HEK293T (cell line): ENCODE results near the gene ZNF649.
"Not testable (repeated sequence)": the region's sequence is repeated elsewhere in the genome, so short reads cannot be mapped to it uniquely, and the experiment has no call there.

Experiments
- CTCF ChIA-PET: fragments of 350-600 bp; formaldehyde crosslinking; extraction: SDS; loops from one replicate; lab custom pipeline; 2021; ENCODE audit warnings: antibody characterized with exemption, inconsistent platforms; lab: Yijun Ruan, JAX
- POLR2A ChIA-PET: fragments of 350-600 bp; formaldehyde crosslinking; extraction: SDS; loops from one replicate; lab custom pipeline; 2020; ENCODE audit warnings: antibody characterized with exemption, inconsistent platforms; lab: Yijun Ruan, JAX
- DNase-seq: peaks from one replicate; pipeline ENCODE4 v3.0.0; 2012; ENCODE audit warnings: mixed read lengths; ENCODE audit errors: extremely low spot score
- ARNT ChIP-seq: fragments of 450-650 bp; IDR thresholded peaks from 2 replicates; pipeline ENCODE4 v1.6.1; 2017; ENCODE audit warnings: mild to moderate bottlenecking
- BHLHE40 ChIP-seq: fragments of 450-650 bp; IDR thresholded peaks from 2 replicates; pipeline ENCODE4 v1.6.1; 2016; ENCODE audit warnings: mild to moderate bottlenecking, moderate library complexity, borderline replicate concordance
- CTBP1 ChIP-seq: fragments of 450-650 bp; IDR thresholded peaks from 2 replicates; pipeline ENCODE4 v1.6.1; 2016; ENCODE audit warnings: borderline replicate concordance
- ELF4 ChIP-seq: fragments of 450-650 bp; IDR thresholded peaks from 2 replicates; pipeline ENCODE4 v1.6.1; 2017; ENCODE audit warnings: antibody characterized with exemption
- FOXA1 ChIP-seq: fragments of 450-650 bp; IDR thresholded peaks from 2 replicates; pipeline ENCODE4 v1.6.1; 2016; ENCODE audit warnings: mild to moderate bottlenecking
- FOXK2 ChIP-seq: fragments of 450-650 bp; IDR thresholded peaks from 2 replicates; pipeline ENCODE4 v1.6.1; 2016; ENCODE audit warnings: mild to moderate bottlenecking
- FOXM1 ChIP-seq: fragments of 450-650 bp; IDR thresholded peaks from 2 replicates; pipeline ENCODE4 v1.6.1; 2017; ENCODE audit warnings: mild to moderate bottlenecking, borderline replicate concordance
- HDGF ChIP-seq: fragments of 450-650 bp; IDR thresholded peaks from 2 replicates; pipeline ENCODE4 v1.6.1; 2017; ENCODE audit warnings: antibody characterized with exemption, borderline replicate concordance
- L3MBTL2 ChIP-seq: fragments of 450-650 bp; conservative IDR thresholded peaks from 2 replicates; pipeline ENCODE4 v1.6.1; 2016; ENCODE audit warnings: mild to moderate bottlenecking
- LEF1 ChIP-seq: fragments of 450-650 bp; IDR thresholded peaks from 2 replicates; pipeline ENCODE4 v1.6.1; 2017; ENCODE audit warnings: mild to moderate bottlenecking, borderline replicate concordance
- NFRKB ChIP-seq: fragments of 450-650 bp; IDR thresholded peaks from 2 replicates; pipeline ENCODE4 v1.6.1; 2016; ENCODE audit warnings: mild to moderate bottlenecking, moderate library complexity
- PKNOX1 ChIP-seq: fragments of 450-650 bp; IDR thresholded peaks from 2 replicates; pipeline ENCODE4 v1.6.1; 2016
- SP1 ChIP-seq: fragments of 450-650 bp; IDR thresholded peaks from 2 replicates; pipeline ENCODE4 v1.6.1; 2017
- SUZ12 ChIP-seq: fragments of 450-650 bp; IDR thresholded peaks from 2 replicates; pipeline ENCODE4 v1.6.1; 2016; ENCODE audit warnings: mild to moderate bottlenecking
- TARDBP ChIP-seq: fragments of 450-650 bp; IDR thresholded peaks from 2 replicates; pipeline ENCODE4 v1.6.1; 2016
- ZNF384 ChIP-seq: fragments of 450-650 bp; IDR thresholded peaks from 2 replicates; pipeline ENCODE4 v1.6.1; 2016

The ZNF649 gene

GRCh38 chr19:51915324-51915867 lies 10.6 kb upstream of the ZNF649 start:
- CTCF ChIA-PET: no interaction called here
- POLR2A ChIA-PET: no interaction called here
- TF ChIP-seq ZNF384 (no peak), NFRKB (no peak), PKNOX1 (no peak), BHLHE40 (no peak), FOXA1 (no peak), HDGF (no peak), FOXM1 (no peak), SUZ12 (no peak), ELF4 (no peak), CTBP1 (no peak), ARNT (no peak), L3MBTL2 (no peak), FOXK2 (no peak), LEF1 (no peak), SP1 (no peak), TARDBP (no peak)
- no peak for DNase-seq

GRCh38 chr19:51907981-51908380 lies 3.2 kb upstream of the ZNF649 start:
- DNase-seq, POLR2A ChIA-PET, CTCF ChIA-PET: not testable (repeated sequence)

GRCh38 chr19:51906108-51906507 lies 1.3 kb upstream of the ZNF649 start:
- CTCF ChIA-PET, POLR2A ChIA-PET, DNase-seq: not testable (repeated sequence)

DNA sequence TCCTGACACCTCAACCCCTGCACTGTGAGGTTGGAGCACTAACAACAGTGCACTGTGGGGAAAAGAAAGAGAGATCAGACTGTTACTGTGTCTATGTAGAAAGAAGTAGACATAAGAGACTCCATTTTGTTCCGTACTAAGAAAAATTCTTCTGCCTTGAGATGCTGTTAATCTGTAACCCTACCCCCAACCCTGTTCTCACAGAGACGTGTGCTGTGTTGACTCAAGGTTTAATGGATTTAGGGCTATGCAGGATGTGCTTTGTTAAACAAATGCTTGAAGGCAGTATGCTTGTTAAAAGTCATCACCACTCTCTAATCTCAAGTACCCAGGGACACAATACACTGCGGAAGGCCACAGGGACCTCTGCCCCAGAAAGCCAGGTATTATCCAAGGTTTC lies 822 bp upstream of the ZNF649 start:
- POLR2A ChIA-PET, DNase-seq, CTCF ChIA-PET: not testable (repeated sequence)

DNA sequence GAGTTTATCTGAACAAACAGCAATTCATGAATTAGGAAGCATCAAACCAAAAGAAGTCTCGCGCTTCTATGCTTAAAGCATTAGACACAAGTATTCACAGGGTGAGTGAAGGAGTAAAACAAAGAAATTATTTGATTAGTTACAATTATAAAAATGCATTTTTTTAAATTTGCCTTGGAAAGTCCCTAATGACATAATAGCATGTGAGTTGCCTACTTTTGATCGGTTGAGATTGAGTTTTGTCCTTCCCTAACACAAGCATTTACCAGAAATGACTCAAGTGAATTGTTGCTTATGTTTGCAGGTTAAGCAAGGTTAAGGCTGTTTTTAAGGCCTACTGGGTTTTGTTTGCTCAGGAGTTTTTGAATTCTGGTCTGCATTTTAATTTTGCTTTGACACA lies 389 bp upstream of the ZNF649 start:
- POLR2A ChIA-PET: no interaction called here
- DNase-seq: no peak
- CTCF ChIA-PET: no interaction called here
- TF ChIP-seq SUZ12 (no peak), L3MBTL2 (no peak), FOXK2 (no peak), ARNT (no peak), TARDBP (no peak), FOXA1 (no peak), NFRKB (no peak), BHLHE40 (no peak), HDGF (no peak), LEF1 (no peak), SP1 (no peak), ELF4 (no peak)

GRCh38 chr19:51903192-51903591 lies 1.6 kb downstream of the ZNF649 start:
- CTCF ChIA-PET: no interaction called here

GRCh38 chr19:51901860-51902259 lies 3.0 kb downstream of the ZNF649 start:
- no peak for TF ChIP-seq FOXA1
- DNase-seq: no peak
- ChIA-PET POLR2A (no interaction called here), CTCF (no interaction called here)

More at GRCh38 chr19:51903192-51903591, 1.6 kb downstream of the ZNF649 start:
- POLR2A ChIA-PET: no interaction called here
- no peak for DNase-seq
- TF ChIP-seq BHLHE40: no peak
- no peak for TF ChIP-seq TARDBP
- TF ChIP-seq FOXA1: no peak
- TF ChIP-seq SP1: no peak
- TF ChIP-seq NFRKB: no peak
- TF ChIP-seq HDGF: no peak
- TF ChIP-seq ELF4: no peak
- TF ChIP-seq L3MBTL2: no peak
- no peak for TF ChIP-seq ZNF384
- no peak for TF ChIP-seq ARNT
- TF ChIP-seq SUZ12: no peak
- no peak for TF ChIP-seq PKNOX1
- TF ChIP-seq LEF1: no peak
- TF ChIP-seq FOXK2: no peak

DNA sequence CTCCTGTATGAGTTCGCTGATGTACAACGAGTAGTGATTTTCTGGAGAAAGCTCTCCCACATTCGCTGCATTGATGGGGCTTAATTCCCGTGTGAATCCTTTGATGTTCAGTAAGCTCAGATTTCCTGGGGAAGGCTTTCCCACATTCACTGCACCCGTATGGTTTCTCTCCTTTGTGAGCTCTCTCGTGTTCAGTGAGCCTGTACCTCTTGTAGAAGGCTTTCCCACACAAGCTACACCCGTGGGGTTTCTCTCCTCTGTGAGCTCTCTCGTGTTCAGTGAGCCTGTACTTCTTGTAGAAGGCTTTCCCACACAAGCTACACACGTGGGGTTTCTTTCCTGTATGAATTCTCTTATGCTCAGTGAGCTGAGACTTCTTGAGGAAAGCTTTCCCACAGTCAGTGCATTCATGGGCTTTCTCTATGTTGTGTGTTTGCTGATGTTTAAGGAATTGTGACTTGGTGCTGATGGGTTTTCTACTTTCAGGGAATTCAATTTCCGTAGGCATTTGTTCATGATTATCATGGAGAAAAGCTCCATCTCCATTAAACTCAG lies 13.5 kb downstream of the ZNF649 start:
- CTCF ChIA-PET: no interaction called here
- DNase-seq: no peak
- POLR2A ChIA-PET: no interaction called here
- no peak for TF ChIP-seq ZNF384
- no peak for TF ChIP-seq LEF1
- TF ChIP-seq ARNT: no peak
- TF ChIP-seq L3MBTL2: no peak
- TF ChIP-seq CTBP1: no peak
- no peak for TF ChIP-seq FOXA1
- TF ChIP-seq ELF4: no peak
- no peak for TF ChIP-seq BHLHE40
- no peak for TF ChIP-seq NFRKB
- TF ChIP-seq FOXK2: no peak
- no peak for TF ChIP-seq TARDBP
- no peak for TF ChIP-seq PKNOX1
